D721Med (cell line): Measurements from ENCODE around the gene IQSEC3.
"Not testable (repeated sequence)": the region's sequence is repeated elsewhere in the genome, so short reads cannot be mapped to it uniquely, and the experiment has no call there.

ENCODE experiments used
- DNase-seq: peaks from one replicate; pipeline ENCODE4 v3.0.0; 2011; ENCODE audit warnings: low spot score; ENCODE audit not compliant: insufficient read length
- FAIRE-seq: peaks from 2 replicates; lab custom pipeline; 2011; peaks lifted over from hg19 to GRCh38; lab: Jason Lieb, UNC
- CTCF ChIP-seq: IDR thresholded peaks from 2 replicates; pipeline ENCODE4 v1.5.1; 2012; ENCODE audit warnings: mild to moderate bottlenecking, control low read depth; ENCODE audit not compliant: insufficient read depth; ENCODE audit errors: missing control alignments

Gene IQSEC3

DNA sequence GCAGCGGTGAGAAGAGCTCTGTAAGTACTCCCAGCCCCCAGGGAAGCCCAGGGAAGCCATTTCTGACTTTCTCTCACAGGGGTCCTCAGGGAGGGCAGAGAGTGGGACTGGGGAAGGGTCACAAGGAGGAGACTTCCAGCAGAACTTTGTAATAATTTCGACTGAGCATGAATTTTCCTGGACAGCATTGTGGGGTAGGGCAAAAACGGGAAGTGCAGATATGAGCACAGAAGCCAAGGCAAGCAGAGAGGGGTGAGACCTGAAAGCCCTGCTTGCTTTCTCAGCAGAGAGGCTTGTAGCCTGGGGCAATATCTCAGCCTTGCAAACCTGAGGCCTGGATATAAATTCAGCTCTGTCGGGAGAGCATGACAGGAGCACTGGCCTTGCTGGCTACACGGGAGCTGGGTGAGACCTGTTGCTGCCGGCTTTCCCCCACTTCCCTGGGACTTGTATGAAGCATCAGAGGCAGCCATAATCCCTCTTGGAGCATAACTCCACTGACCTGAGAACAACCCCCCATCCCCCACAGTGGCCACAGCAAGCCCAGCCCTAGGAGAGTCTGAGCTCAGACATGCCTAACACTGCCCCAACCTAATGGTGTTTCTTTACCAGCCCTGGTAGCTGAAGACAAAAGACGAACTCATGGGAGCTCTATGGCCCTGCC is 9.8 kb upstream of the IQSEC3 start:
- no peak for TF ChIP-seq CTCF
- no peak for DNase-seq
- no peak for FAIRE-seq

- no peak for TF ChIP-seq CTCF
- no peak for FAIRE-seq
- DNase-seq = no peak
Measured at GRCh38 chr12:57539-57938, 9.0 kb upstream of the IQSEC3 start.

DNA sequence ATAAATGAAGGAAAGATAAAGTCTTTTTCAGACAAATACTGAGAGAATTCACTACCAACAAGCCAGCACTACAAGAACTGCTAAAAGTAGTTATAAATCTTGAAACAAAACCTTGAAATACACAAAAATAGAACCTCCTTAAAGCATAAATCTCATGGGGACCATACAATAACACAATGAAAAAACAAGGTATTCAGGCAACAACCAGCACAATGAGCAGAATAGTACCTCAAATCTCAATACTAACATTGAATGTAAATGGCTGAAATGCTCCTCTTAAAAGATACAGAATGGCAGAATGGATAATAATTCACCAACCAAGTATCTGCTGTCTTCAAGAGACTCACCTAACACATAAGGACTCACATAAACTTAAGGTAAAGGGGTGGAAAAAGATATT is 7.7 kb upstream of the IQSEC3 start:
- TF ChIP-seq CTCF = no peak
- FAIRE-seq = no peak
- no peak for DNase-seq

DNA sequence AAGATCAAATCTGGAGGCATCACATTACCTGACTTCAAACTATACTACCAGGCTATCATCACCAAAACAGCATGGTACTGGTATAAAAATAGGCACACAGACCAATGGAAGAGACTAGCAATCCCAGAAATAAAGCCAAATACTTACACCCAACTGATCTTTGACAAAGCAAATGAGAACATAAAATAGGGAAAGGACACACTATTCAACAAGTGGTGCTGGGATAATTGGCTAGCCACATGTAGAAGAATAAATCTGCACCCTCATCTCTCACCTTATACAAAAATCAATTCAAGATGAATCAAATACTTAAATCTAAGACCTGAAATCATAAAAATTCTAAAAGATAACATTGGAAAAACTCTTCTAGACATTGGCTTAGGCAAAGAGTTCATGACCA is 4.7 kb upstream of the IQSEC3 start:
- not testable (repeated sequence) for FAIRE-seq, DNase-seq

GRCh38 chr12:65491-66063 is 990 bp upstream of the IQSEC3 start:
- not testable (repeated sequence) for DNase-seq

GRCh38 chr12:66782-67504 is 376 bp downstream of the IQSEC3 start:
- DNase-seq, FAIRE-seq: not testable (repeated sequence)

More at GRCh38 chr12:65491-66063, 990 bp upstream of the IQSEC3 start:
- peak; percentile 58 for FAIRE-seq

GRCh38 chr12:69677-70076 is 3.1 kb downstream of the IQSEC3 start:
- DNase-seq, FAIRE-seq: not testable (repeated sequence)

DNA sequence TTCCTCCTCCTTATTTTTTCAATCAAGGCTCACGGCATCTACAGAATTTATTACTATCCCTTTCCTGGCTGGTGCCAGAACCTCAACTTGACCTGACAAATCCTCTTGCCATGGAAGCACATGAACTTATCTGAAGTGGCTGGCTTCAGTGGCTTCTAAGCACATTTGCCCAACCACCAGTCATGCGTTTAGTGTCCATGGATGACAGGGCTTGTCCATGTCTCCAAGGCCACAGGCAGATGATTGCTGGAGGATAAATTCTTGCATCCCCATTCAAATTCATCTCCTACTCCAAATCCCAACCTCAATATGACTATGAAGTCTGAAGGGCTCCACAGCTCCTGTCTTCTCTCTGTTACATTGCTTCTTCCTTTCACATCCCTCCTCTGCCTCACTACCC is 4.0 kb downstream of the IQSEC3 start:
- not testable (repeated sequence) for FAIRE-seq, DNase-seq

GRCh38 chr12:72018-72417 is 5.5 kb downstream of the IQSEC3 start:
- DNase-seq, FAIRE-seq: not testable (repeated sequence)

GRCh38 chr12:74420-75190 is 8.0 kb downstream of the IQSEC3 start:
- not testable (repeated sequence) for FAIRE-seq, DNase-seq

GRCh38 chr12:75541-75940 is 9.0 kb downstream of the IQSEC3 start:
- FAIRE-seq = not testable (repeated sequence)

DNA sequence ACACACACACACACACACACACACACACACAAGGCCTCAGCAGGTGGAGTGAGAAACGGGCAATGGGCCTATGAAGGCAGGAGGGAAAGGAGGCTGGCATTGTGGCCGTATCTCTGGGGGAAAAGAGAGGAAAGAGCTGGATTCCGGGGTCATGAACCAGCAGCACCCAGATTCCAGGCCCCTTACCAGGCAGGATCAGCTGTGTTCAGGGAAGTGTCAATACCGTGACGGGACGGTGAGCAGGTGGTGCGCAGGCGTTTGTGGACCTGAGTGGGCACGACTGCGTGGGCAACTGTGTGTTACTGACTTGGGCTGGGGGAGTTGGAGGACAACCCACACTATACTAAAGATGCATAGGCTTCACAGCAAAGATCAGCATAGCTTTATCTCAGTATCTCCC is 9.5 kb downstream of the IQSEC3 start:
- not testable (repeated sequence) for FAIRE-seq, DNase-seq

More at GRCh38 chr12:75541-75940, 9.0 kb downstream of the IQSEC3 start:
- DNase-seq = not testable (repeated sequence)

DNA sequence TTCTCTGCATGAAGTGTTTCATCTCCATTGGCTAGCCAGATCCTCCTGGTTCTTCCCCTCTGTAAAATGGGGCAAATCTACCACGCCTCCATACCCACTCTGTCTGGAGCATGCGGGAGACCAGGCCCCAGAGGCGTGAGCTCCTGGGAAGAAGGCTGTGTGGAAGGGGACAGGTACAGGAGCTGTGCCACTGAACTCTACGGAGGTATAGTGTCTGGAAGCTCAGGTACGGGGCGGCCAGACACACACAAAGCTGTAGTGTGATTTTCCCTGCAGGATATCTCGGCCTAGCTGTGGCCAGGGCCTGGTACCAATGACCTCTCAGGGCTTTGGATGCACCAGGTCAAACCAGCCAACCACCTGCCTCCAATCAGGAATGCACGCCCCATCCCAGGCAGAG is 10.0 kb downstream of the IQSEC3 start:
- not testable (repeated sequence) for FAIRE-seq, DNase-seq

GRCh38 chr12:77101-77719 is 10.6 kb downstream of the IQSEC3 start:
- not testable (repeated sequence) for FAIRE-seq, DNase-seq
